Measurements from ENCODE around the gene FANCC. TPM values are rescaled to one million over a fixed set of nuclear protein-coding genes. Genes with fewer than 3 reads are reported as not detected.

Gene FANCC
- total and polyA plus RNA-seq, 2 of the 8 experiments (the other 6 are each of a cell fraction or from before 2014, with no cell fraction given): 7.8 to 15.2 TPM

DNA sequence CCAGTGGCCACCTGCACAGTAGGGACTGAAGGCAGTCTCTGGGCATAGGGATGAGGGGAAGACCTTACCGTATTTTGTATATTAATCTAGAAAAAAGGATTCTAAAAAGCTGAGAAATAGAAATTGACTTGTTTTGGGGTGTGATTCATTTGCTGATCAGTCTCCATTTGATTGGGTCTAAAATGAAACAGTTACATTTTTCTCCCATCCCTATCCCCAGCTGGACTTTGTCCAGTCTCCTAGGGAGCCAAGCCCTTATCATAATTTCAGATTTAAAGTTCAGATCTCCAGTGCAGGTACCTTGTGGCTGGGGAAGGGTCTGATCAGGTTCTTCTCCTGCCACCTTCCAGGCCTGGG, 240.8 kb downstream of the FANCC start:
- no peak overlapping the region for H2AK5ac ChIP-seq (ENCODE audit: low read depth, low read length)
- no peak overlapping the region for H2BK15ac ChIP-seq (ENCODE audit: low read length)
- no peak overlapping the region for H2BK120ac ChIP-seq (replicated peaks; ENCODE audit: low read depth, low read length)
- H4K20me1 ChIP-seq (replicated peaks in 1 of 2; ENCODE audit: control insufficient read depth in 1 of 2, insufficient read depth in 2 of 2, low read length in 2 of 2): no peaks in the 10 kb centered on the region
- no peaks in the 10 kb centered on the region for H3K36me3 ChIP-seq (ENCODE audit: control insufficient read depth in 2 of 4, insufficient read depth in 4 of 4, low read length in 3 of 4)
- DNase-seq (ENCODE audit: low read depth in 1 of 2, low spot score in 2 of 2): no peak
- no peak overlapping the region for H3K27ac ChIP-seq (ENCODE audit: low read depth, low read length)
- H4K5ac ChIP-seq (ENCODE audit: insufficient read length, low read depth, low read length): no peak overlapping the region
- no peak overlapping the region for H2BK12ac ChIP-seq (ENCODE audit: low read depth, low read length)
- POLR2A ChIA-PET (ENCODE audit: partially characterized antibody): no interaction called here
- H2BK20ac ChIP-seq (ENCODE audit: low read length): no peak overlapping the region
- no peaks in the 10 kb centered on the region for H3K79me2 ChIP-seq (ENCODE audit: control insufficient read depth in 1 of 2, insufficient read depth in 2 of 2, low read length in 2 of 2)
- no peak overlapping the region for H4K91ac ChIP-seq (replicated peaks; ENCODE audit: insufficient read length, low read length)
- FAIRE-seq: no peak
- no peaks in the 10 kb centered on the region for H3K27me3 ChIP-seq (replicated peaks in 1 of 4; ENCODE audit: control insufficient read depth in 3 of 4, extremely low read depth in 1 of 4, insufficient read depth in 3 of 4, low read length in 3 of 4)
- H3K9me3 ChIP-seq (ENCODE audit: insufficient read depth in 2 of 2, low read depth in 1 of 2, low read length in 1 of 2): no peaks in the 10 kb centered on the region
- no peak overlapping the region for H3K4ac ChIP-seq (replicated peaks; ENCODE audit: insufficient read length, low read depth, low read length)
- 87% methylated on average over 1 of the region's 1 CpG; no CpG with 5 or more reads in 1 of the 2 experiments for WGBS, 2 experiments (ENCODE audit: extremely low coverage in 1 of 2, insufficient coverage in 1 of 2, insufficient read length in 1 of 2, insufficient replicate concordance in 2 of 2, low coverage in 1 of 2, low lambda C conversion rate in 2 of 2, missing lambda C conversion rate in 1 of 2)
- no peaks in the 10 kb centered on the region; the same call in 1 of the 2 replicates for H3K23me2 ChIP-seq (ENCODE audit: low read depth, low read length)
- CTCF ChIA-PET (ENCODE audit: partially characterized antibody): interaction anchor here (0.7 to 1.0 kb wide), 2 partner anchors 74 to 371 kb away, joined by 3 read pairs; no protein-coding TSS in a partner anchor
- no peak overlapping the region for H3K4me3 ChIP-seq (ENCODE audit: extremely low read depth in 1 of 4, insufficient read depth in 2 of 4, low read depth in 3 of 4, low read length in 4 of 4)
- TF ChIP-seq CTBP2 (IDR thresholded peaks at IDR 0.05; ENCODE audit: borderline replicate concordance, insufficient read depth, insufficient read length, low read length) (no peak), POLR2AphosphoS5 (IDR thresholded peaks at IDR 0.05; ENCODE audit: low read depth, low read length) (no peak), TAF7 (optimal IDR thresholded peaks at IDR 0.05; ENCODE audit: borderline replicate concordance, low read depth, low read length) (no peak), SP2 (IDR thresholded peaks at IDR 0.05; ENCODE audit: low read length) (no peak), SP4 (IDR thresholded peaks at IDR 0.05; ENCODE audit: low read length) (no peak), RBBP5 (IDR thresholded peaks at IDR 0.05; ENCODE audit: borderline replicate concordance, low read depth, low read length) (no peak), EP300 (IDR thresholded peaks at IDR 0.05; ENCODE audit: borderline replicate concordance in 1 of 2, low read depth in 2 of 2, low read length in 2 of 2) (no peak), BRCA1 (IDR thresholded peaks at IDR 0.05; ENCODE audit: low read depth, low read length) (no peak), EGR1 (IDR thresholded peaks at IDR 0.05; ENCODE audit: borderline replicate concordance, low read depth, low read length) (no peak), CHD2 (IDR thresholded peaks at IDR 0.05; ENCODE audit: low read length) (no peak)
- TF ChIP-seq, protein P1, sequence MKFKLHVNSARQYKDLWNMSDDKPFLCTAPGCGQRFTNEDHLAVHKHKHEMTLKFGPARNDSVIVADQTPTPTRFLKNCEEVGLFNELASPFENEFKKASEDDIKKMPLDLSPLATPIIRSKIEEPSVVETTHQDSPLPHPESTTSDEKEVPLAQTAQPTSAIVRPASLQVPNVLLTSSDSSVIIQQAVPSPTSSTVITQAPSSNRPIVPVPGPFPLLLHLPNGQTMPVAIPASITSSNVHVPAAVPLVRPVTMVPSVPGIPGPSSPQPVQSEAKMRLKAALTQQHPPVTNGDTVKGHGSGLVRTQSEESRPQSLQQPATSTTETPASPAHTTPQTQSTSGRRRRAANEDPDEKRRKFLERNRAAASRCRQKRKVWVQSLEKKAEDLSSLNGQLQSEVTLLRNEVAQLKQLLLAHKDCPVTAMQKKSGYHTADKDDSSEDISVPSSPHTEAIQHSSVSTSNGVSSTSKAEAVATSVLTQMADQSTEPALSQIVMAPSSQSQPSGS (IDR thresholded peaks at IDR 0.05; ENCODE audit: low read length): no peak
- peaks cover 0 to 9% (median 2%) of the 10 kb centered on the region in 4 experiments; a peak in 3 of 7 replicates for H3K4me1 ChIP-seq (replicated peaks in 1 of 4; ENCODE audit: control insufficient read depth in 3 of 4, insufficient read depth in 4 of 4, low read length in 3 of 4)
- no peak overlapping the region for H2BK5ac ChIP-seq (ENCODE audit: low read depth, low read length)
- no peak overlapping the region for H3K9ac ChIP-seq (replicated peaks in 1 of 4; ENCODE audit: extremely low read depth in 1 of 4, low read depth in 3 of 4, low read length in 3 of 4)
- no peak overlapping the region for H3K4me2 ChIP-seq (ENCODE audit: insufficient read depth in 1 of 2, low read depth in 2 of 2, low read length in 2 of 2)
- H3K18ac ChIP-seq (ENCODE audit: extremely low read depth, low read length): no peak overlapping the region
- H4K8ac ChIP-seq (ENCODE audit: extremely low read depth, insufficient read depth, low read length): no peak overlapping the region
- no peak overlapping the region for H3K23ac ChIP-seq (ENCODE audit: insufficient read length)
- H3K79me1 ChIP-seq (ENCODE audit: low read depth, low read length): no peaks in the 10 kb centered on the region; the same call in 1 of the 2 replicates
- H3K14ac ChIP-seq (ENCODE audit: insufficient read length): no peak overlapping the region
- H2AFZ ChIP-seq (ENCODE audit: low read length): no peak overlapping the region
- H3K56ac ChIP-seq (replicated peaks; ENCODE audit: insufficient read length, low read depth, low read length): no peak overlapping the region
